Testis (tissue), 2 donors: ENCODE results near the gene FDX2.

Experiments used
- POLR2A ChIP-seq: fragments of 450-650 bp; IDR thresholded peaks from one replicate; pipeline ENCODE4 v1.6.1; 2017; ENCODE audit warnings: antibody characterized with exemption, mild to moderate bottlenecking, moderate library complexity
- TF ChIP-seq, protein P1 (sequence below), 3 experiments: fragments of 450-650 bp in 2 of 3; fragments of 200-600 bp in 1 of 3; sonication (generic) in 1 of 3; IDR thresholded peaks; one replicate each; pipeline ENCODE4 v1.5.1; 2016 to 2019; ENCODE audit warnings: antibody characterized with exemption in 3 of 3, mild to moderate bottlenecking in 2 of 3, moderate library complexity in 1 of 3

DNA sequence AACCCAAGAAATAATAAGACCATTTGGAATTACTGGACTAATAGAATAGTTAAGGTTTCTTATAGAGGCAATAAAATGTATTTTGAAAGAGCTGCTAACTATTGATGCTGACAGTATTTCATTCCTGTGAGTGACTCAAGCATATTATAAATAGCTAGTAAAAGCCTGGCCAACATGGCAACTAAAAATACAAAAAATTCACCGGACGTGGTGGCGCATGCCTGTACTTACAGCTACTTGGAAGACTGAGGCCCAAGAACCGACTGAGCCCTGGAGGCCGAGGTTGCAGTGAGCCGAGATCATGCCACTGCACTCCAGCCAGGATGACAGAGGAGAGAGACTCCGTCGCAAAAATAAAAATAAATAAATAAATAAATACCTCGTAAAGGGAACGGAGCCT is 29.0 kb upstream of the FDX2 start:
- TF ChIP-seq, protein P1, sequence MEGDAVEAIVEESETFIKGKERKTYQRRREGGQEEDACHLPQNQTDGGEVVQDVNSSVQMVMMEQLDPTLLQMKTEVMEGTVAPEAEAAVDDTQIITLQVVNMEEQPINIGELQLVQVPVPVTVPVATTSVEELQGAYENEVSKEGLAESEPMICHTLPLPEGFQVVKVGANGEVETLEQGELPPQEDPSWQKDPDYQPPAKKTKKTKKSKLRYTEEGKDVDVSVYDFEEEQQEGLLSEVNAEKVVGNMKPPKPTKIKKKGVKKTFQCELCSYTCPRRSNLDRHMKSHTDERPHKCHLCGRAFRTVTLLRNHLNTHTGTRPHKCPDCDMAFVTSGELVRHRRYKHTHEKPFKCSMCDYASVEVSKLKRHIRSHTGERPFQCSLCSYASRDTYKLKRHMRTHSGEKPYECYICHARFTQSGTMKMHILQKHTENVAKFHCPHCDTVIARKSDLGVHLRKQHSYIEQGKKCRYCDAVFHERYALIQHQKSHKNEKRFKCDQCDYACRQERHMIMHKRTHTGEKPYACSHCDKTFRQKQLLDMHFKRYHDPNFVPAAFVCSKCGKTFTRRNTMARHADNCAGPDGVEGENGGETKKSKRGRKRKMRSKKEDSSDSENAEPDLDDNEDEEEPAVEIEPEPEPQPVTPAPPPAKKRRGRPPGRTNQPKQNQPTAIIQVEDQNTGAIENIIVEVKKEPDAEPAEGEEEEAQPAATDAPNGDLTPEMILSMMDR (IDR thresholded peaks at IDR 0.05), result no peak
- no peak for TF ChIP-seq POLR2A
